Lower leg skin (tissue), 4 donors: ENCODE results near the gene CD82. TPM values are rescaled to one million over a fixed set of nuclear protein-coding genes. Genes with fewer than 3 reads are reported as not detected.

Experiments
- DNase-seq, 2 donors: peaks; one replicate each; pipeline ENCODE4 v3.0.0-alpha.2; 2019; ENCODE audit warnings: low spot score in 2 of 2
- H3K4me3 ChIP-seq: fragments of 200-600 bp; sonication (generic); 2 replicates; pipeline ENCODE4 v1.5.1; 2017; ENCODE audit warnings: mild to moderate bottlenecking, low read depth; ENCODE audit not compliant: poor library complexity, severe bottlenecking
- POLR2A ChIP-seq, 2 donors: fragments of 450-650 bp; IDR thresholded peaks; one replicate each; pipeline ENCODE4 v1.6.1; 2016 to 2017; ENCODE audit warnings: antibody characterized with exemption in 2 of 2, mild to moderate bottlenecking in 1 of 2, moderate library complexity in 1 of 2
- WGBS, 2 donors: methylation state at CpG; one replicate each; pipeline ENCODE4 v1.1.5; 2018; 5-methylcytosine and 5-hydroxymethylcytosine counted together
- intact Hi-C: fragments of 100-400 bp; cut with DNase I; formaldehyde crosslinking; loops from one replicate; pipeline ENCODE4 v1.15.0; 2023; ENCODE audit warnings: low total_unique reads
- total RNA-seq, 4 donors: library from RNA; depleted of rRNA; stranded (reverse); fragments of >200 nt; gene quantifications; one replicate each; pipeline ENCODE4 v1.1.0, GENCODE V29; 2016
- TF ChIP-seq, protein P1 (sequence below), 3 donors: fragments of 450-650 bp; IDR thresholded peaks; one replicate each; pipeline ENCODE4 v1.5.1; 2016; ENCODE audit warnings: antibody characterized with exemption in 3 of 3, mild to moderate bottlenecking in 3 of 3, moderate library complexity in 2 of 3

The CD82 gene
- total RNA-seq, 4 donors from 2014 or later: 47.1 to 95.4 (median 76.6) TPM

DNA sequence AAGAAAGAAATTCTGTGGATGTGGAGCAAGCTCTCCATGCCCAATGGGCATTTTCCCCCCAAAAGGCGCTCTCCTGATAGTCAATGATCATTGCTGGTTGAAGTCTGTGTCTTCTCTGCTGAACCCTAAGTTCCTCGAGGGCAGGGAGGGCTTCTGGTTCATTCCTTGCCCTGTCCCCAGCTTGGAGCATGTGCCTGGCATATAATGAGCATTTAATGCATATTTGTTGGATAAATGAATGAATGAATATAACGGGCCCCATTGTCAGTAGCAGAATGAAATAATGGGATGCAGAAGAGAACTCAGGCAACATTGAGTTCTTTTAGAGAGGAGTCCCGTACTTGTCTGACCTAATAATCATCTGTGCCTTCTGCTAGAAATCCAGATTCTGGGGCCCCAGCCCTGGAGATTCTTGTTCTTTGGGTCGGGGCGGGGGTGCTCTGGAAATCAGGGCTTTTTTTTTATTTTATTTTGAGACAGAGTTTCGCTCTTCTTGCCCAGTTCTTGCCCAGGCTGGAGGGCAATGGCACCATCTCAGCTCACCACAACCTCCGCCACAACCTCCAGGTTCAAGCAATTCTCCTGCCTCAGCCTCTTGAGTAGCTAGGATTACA, 64.4 kb downstream of the CD82 start:
- DNase-seq: peak in 1 of 2 donors; percentile 23
- no peak overlapping the region for H3K4me3 ChIP-seq
- WGBS, 2 donors: 89 to 91% methylated on average over 8 of the region's 8 CpGs
- TF ChIP-seq POLR2A (IDR thresholded peaks at IDR 0.05): no peak
- TF ChIP-seq, protein P1, sequence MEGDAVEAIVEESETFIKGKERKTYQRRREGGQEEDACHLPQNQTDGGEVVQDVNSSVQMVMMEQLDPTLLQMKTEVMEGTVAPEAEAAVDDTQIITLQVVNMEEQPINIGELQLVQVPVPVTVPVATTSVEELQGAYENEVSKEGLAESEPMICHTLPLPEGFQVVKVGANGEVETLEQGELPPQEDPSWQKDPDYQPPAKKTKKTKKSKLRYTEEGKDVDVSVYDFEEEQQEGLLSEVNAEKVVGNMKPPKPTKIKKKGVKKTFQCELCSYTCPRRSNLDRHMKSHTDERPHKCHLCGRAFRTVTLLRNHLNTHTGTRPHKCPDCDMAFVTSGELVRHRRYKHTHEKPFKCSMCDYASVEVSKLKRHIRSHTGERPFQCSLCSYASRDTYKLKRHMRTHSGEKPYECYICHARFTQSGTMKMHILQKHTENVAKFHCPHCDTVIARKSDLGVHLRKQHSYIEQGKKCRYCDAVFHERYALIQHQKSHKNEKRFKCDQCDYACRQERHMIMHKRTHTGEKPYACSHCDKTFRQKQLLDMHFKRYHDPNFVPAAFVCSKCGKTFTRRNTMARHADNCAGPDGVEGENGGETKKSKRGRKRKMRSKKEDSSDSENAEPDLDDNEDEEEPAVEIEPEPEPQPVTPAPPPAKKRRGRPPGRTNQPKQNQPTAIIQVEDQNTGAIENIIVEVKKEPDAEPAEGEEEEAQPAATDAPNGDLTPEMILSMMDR (IDR thresholded peaks at IDR 0.05): no peak
- intact Hi-C loops: no loop called here

DNA sequence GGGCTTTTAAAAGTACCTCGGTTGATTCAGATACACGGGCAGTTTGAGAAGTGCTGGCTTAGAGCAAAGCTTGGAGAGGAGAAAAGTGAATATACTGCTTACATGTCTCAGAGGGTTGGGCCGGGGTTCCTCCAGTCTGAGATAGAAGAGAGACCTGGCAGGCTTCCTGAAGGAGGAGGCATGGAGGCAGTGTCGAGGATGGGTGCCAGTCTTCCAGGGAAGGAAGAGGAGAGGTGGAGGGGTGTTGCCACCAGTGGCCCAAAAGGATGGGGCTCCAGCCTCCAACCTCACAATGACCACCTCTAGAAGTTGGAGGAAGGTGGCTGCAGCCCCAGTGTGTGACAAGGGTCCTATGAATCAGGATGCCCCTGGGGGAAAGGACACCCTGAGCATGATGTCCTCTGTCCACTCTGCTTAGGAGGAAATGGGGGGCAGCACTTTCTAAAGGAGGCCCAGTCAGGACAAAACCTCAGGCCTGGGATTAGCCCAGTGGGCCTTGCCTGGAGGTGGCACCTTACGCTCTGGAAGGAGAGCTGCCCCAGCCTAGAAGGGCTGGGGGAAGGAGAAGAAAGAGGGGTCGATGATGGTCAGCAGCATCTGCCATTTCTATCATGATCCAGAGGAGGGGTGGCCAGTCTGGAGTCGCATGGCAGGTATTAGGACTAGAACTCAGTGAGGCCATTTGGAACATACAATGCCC, 65.2 kb downstream of the CD82 start:
- no peak overlapping the region for H3K4me3 ChIP-seq
- peak in 1 of 2 donors; percentile 43 for DNase-seq
- intact Hi-C loops: no loop called here
- TF ChIP-seq POLR2A (IDR thresholded peaks at IDR 0.05): no peak
- TF ChIP-seq, protein P1 (IDR thresholded peaks at IDR 0.05): no peak
- WGBS, 2 donors: 89 to 93% methylated on average over 7 of the region's 7 CpGs

DNA sequence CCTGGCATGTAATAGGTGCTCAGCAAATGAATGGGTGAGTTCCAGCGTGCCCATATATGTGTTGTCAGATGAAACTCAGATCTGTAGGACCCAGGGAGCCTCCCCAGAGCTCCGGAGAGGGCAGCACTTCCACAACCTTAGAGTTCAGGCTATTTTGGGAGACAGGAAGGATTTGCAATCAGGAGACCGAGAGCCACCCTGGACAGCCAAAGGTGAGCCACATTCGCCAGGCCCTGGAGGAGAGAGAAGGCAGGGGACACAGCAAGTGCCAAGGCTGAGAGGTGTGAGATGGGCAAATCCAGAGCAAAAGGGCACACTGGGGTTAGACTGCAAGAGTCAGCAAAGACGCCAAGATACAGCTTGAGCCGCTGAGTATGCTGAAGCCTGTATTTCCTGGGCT, 66.4 kb downstream of the CD82 start:
- TF ChIP-seq, protein P1 (IDR thresholded peaks at IDR 0.05): no peak
- TF ChIP-seq POLR2A (IDR thresholded peaks at IDR 0.05): no peak
- intact Hi-C loops: no loop called here
- DNase-seq: peak; percentile 12 to 68
- no peak overlapping the region for H3K4me3 ChIP-seq
- whole genome bisulfite sequencing, 2 donors: 84 to 87% methylated on average over 6 of the region's 6 CpGs

DNA sequence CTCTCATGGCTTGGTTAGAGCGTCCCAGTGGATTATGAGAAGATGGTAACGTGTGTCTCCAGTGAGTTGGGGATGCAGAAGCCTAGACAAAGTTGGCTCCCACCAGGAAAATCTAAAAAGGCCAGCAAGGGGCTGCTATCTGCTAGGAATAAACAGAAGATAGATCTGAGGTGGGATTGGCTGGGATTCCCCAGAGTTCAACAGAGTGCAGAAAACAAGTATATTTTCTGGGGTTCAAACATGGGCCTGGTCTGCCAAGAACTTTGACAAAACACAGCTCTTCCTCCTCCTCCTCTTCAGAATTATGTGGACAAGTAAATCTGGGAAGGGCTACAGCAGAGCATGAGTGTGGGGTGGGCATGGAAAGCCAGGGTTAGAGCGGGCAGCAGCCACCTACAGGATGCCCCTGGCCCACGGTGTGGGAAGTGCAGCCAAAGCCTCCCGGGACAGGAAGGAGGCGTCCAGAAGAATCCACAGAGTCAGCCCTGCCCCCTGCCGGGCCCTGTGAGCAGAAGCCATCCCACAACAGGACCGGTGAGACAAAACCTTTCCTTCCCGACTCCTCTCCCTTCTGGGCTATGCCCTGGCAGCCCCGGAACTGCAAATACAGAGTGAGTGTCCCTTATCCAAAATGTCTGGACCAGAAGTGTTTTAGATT, 67.1 kb downstream of the CD82 start:
- TF ChIP-seq, protein P1 (IDR thresholded peaks at IDR 0.05): no peak
- no peak for TF ChIP-seq POLR2A (IDR thresholded peaks at IDR 0.05)
- intact Hi-C loops: no loop called here
- no peak overlapping the region for H3K4me3 ChIP-seq
- DNase-seq: peak; percentile 11 to 85
- WGBS, 2 donors: 58 to 75% methylated on average over 10 of the region's 10 CpGs

DNA sequence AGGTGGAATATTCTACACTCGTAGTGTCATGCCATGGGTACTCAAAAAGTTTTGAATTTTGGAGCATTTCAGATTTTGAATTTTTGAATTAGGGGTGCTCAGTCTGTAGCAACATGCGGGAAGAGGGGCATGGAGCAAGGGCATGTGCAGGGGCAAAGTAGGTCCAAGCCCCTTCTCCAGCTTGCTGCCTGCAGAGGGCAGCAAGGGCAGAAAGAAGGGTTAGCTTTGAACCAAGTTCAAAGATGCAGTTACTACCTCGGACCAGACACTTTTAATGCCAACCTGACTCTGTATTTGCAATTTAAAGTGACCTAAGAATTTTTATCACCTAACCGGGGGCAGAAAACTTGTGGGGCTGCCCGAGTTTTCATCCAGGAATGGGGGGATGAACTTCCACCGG, 68.2 kb downstream of the CD82 start:
- peak in 1 of 2 donors; percentile 76 for DNase-seq
- H3K4me3 ChIP-seq: no peak overlapping the region
- TF ChIP-seq, protein P1 (IDR thresholded peaks at IDR 0.05): no peak
- TF ChIP-seq POLR2A (IDR thresholded peaks at IDR 0.05): no peak
- intact Hi-C loops: no loop called here
- 69 to 75% methylated on average over 6 of the region's 6 CpGs for WGBS, 2 donors
